HG03159 (cell line): ENCODE measurements around the gene SMCO3.
A peak's percentile ranks its signal among the peaks of the same experiment; 100 is the strongest.

ENCODE experiments used
- ATAC-seq: cut with Tn5 transposase; IDR thresholded peaks from one replicate; pipeline ENCODE4 v1.9.1; 2021; ENCODE audit warnings: mild to moderate bottlenecking, moderate library complexity; ENCODE audit not compliant: unreplicated experiment

Gene SMCO3

GRCh38 chr12:14814014-14814413 lies at the start of gene SMCO3:
Gene SMCO3, minus strand, starts transcription at chr12:14814182. Its CDS starts 7,502 bp downstream, at chr12:14806680.
- ATAC-seq, result no peak

DNA sequence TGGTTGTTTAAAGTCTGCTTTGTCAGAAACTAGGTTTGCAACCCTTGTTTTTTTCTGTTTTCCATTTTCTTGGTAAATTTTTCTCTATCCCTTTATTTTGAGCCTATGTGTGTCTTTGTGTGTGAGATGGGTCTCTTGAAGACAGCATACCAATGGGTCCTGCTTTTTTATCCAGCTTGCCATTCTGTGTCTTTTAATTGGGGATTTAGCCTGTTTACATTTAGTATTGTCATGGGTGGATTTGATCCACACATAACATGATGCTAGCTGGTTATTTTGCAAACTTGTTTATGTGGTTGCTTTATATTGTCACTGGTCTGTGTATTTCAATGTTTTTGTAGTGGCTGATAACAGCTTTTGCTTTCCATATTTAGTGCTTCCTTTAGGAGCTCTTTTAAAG lies 46.5 kb upstream of the SMCO3 start:
- ATAC-seq, result no peak

GRCh38 chr12:14858513-14858912 lies 44.5 kb upstream of the SMCO3 start:
- ATAC-seq, result no peak

- ATAC-seq, result no peak
Measured at GRCh38 chr12:14854586-14855183, 40.7 kb upstream of the SMCO3 start.

GRCh38 chr12:14853961-14854360 lies 40.0 kb upstream of the SMCO3 start:
- ATAC-seq, result no peak

DNA sequence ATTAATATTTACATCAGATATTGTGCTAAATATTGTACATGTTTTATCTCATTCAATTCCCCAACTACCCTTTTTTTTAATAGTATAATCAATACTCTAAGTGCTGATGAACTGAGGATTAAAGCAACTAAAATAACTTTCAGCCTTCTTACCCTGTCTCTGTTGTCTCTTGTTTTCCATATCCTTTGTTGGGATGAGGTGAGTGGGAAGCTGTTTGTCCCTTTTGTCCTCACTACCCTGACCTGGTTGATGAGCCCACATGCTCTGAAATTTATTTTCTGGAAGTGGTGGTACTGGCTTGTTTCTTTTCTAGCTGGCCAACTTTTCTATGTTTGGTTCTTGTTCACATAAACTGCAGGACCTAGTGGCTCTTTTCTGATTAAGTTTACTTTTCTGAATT lies 38.9 kb upstream of the SMCO3 start:
- ATAC-seq, result no peak

GRCh38 chr12:14850929-14851663 lies 37.1 kb upstream of the SMCO3 start:
- ATAC-seq, result peak; percentile 67

DNA sequence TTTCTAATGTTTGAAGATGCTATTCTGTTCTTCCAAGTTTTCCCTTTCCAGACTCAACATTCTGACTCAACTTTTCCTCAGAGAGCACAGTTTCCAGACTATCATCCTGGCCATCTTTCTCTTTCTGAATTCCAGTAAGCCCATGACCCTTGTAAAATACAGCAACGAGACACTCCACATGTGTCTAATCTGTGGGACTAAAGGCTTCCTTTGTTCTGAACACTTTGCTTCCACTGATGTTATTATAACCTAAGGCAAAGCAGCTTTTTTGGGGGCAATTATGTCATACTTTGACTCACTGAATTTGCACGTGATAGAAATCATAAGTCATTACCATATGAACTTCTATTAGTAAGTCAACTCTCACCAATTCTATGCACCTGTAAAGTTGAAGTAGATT lies 35.7 kb upstream of the SMCO3 start:
- no peak for ATAC-seq

DNA sequence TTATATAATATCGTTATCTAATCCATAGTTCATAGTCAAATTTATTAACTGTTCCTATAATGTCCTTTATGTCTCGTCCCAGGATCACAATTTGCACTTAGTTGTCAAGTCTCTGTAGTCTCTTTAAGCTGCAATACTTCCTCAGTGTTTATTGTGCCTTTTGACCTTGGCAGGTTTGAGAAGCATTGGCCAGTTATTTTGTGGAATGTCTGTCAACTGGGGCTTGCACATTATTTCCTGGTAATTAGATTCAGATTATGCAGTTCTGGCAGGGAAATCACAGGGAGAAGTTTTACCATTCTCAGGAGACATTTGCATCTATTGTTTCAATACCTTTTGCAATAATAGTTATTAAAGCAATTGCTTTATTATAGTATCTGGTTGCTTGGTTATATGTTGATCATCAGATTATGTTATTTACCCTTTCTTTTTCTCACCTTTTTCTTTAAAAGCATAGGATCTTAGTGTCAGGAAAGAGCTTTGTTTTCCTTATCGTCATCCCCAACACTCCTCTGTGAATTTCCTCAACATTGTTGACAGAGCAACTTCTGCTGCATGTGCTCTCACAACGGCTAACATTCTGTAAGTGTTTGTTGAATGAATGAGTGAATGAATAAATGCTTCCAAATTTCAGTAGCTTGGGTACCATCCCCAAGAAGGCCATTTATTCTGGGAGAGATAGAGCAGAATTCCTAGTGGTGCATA lies 33.0 kb upstream of the SMCO3 start:
- no peak for ATAC-seq

- ATAC-seq, result no peak
Measured at GRCh38 chr12:14846042-14846587, 32.1 kb upstream of the SMCO3 start.

GRCh38 chr12:14845350-14845750 lies 31.4 kb upstream of the SMCO3 start:
- no peak for ATAC-seq

DNA sequence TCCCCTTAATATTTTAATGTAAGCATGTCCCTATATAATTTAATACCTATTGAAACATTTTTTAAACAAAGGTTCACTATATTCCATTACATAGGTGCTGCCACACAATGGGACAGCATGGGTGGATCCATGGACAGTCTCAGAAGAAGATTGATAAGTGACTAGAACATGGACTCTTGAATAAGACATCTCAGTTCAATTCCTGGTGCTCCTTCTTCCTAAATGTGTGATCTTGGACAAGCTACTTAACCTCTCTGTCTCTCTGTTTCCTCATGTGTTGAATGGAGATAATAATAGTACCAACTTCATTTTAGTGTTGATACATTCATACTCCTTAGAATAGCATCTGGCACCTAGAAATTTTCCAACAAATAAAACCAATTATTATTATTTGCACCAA lies 30.4 kb upstream of the SMCO3 start:
- no peak for ATAC-seq

DNA sequence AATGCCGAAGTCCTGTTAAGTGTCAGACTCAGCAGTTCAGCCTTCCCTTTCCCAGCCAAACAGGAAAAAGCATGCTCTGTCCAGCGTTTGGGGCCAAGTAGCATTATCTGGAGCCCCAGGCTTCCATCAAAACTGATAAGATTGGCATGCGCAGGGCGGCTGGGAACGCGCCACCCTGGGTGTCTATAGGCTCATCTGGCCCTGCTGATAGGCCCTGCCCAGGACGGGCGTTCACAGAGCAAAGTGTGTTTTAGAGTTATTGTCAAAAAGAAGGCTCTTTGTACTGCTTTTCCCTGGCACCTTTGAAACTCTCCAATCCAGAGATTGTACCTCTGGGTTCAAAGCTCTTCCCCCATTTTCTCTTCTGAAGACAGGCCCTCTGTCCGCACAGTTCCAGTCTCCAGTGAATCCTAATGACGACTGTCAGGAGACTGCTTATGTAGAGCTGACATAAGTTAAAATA lies 29.5 kb upstream of the SMCO3 start, which contains the start of gene ART4:
Gene ART4, minus strand, starts transcription at position 102 of the 463 bp plus-strand sequence. CDS start 413 bp downstream, outside the sequence.
- no peak for ATAC-seq

- ATAC-seq, result no peak
Measured at GRCh38 chr12:14842315-14842714, 28.3 kb upstream of the SMCO3 start.

GRCh38 chr12:14841761-14842160 lies 27.8 kb upstream of the SMCO3 start:
- ATAC-seq, result no peak

- ATAC-seq, result no peak
Measured at GRCh38 chr12:14840616-14841015, 26.6 kb upstream of the SMCO3 start.

DNA sequence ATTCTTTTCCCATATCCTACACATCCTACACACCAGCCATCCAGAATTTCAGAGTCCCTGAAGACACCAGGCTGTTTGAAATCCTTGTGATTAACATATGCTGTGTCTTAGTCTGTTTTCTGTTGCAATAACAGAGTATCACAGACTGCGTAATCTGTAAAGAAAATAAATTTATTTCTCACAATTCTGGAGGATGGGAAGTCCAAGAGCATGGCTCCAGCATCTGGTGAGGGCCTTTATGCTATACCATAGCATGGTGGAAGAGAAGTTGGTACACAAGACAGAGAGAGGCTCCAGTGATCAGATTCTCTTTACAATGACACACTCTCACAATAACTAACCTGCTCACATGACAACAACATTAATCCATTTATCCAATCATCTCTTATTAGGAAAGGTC lies 25.3 kb upstream of the SMCO3 start:
- ATAC-seq, result no peak

DNA sequence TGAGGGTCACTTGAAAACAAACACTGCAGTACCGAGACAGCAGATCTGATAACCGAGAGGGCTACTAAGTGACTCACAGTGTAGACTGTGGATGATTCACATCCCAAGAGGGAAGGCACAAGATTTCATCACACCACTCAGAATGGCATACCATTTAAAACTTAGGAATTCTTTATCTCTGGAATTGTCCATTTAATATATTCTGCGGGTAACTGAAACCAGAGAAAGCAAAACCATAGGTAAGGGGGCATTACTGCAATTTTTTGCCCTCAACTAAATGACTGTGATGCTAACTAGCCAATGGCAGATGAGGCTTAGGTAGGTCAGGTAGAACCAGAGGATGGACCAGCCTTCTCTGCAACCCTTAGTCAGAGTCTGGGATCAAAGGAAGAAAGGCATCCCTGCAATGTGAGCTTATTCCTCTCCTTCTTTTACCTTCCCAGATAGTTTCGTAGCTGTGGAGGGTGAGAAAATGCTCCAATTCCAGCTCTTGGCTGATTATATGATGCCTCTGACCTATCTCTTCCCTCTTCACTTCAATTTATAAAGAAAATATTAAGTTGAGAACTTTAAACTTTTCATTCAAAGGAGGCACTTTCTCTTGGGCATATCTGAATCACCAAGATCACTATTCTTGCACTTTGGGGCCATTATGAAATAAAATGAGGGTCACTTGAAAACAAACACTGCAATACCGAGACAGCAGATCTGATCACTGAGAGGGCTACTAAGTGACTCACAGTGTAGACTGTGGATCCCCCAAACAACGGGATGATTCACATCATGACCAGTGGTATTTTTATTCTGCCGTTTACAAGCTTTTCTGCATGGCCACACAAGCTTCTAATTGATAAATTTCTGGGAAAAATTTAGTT lies 22.6 kb upstream of the SMCO3 start:
- ATAC-seq, result no peak

GRCh38 chr12:14834509-14834908 lies 20.5 kb upstream of the SMCO3 start:
- no peak for ATAC-seq

- ATAC-seq, result no peak
Measured at GRCh38 chr12:14833952-14834351, 20.0 kb upstream of the SMCO3 start.

DNA sequence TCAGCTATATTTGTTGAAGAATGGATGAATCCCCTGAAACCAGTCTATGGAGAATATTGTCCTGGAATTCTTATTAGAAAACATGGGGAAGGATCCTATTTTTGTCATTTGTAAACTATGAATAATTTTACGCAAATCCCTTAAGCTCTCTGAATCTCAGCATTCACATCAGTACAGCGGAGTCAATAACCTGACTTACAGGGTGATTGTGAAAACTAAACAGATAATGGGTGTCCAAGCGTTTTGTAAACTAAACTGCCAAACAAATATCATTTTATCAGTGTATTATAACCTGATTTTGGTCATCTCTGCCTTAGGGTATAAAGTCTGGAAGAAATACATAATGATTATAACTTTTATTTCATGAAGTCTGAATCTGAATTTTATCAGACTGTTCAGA lies 19.4 kb upstream of the SMCO3 start:
- ATAC-seq, result no peak
